Stimulated activated CD4-positive, alpha-beta T cell treated with anti-CD3 and anti-CD28 coated beads, Interleukin-2, amount 100 ng/mL, for 48 hours (primary cell): Measurements from ENCODE around the gene NFATC1.

Source experiments
- DNase-seq, 2 donors: peaks; one replicate each; pipeline ENCODE4 v3.0.0-alpha.2; 2020

The NFATC1 gene

GRCh38 chr18:79525556-79526467, 130.1 kb downstream of the NFATC1 start:
- DNase-seq: no peak

- no peak for DNase-seq
These were observed 131.0 kb downstream of the NFATC1 start for GRCh38 chr18:79526468-79527460.

- DNase-seq: no peak
These were observed 132.1 kb downstream of the NFATC1 start for GRCh38 chr18:79527656-79528315.

- DNase-seq: no peak
These were observed 132.6 kb downstream of the NFATC1 start for GRCh38 chr18:79528316-79528695.

GRCh38 chr18:79528846-79529245, 133.1 kb downstream of the NFATC1 start:
- peak; percentile 78 to 83 for DNase-seq

GRCh38 chr18:79529296-79529695, 133.6 kb downstream of the NFATC1 start:
- DNase-seq: no peak

- no peak for DNase-seq
These were observed 134.3 kb downstream of the NFATC1 start for GRCh38 chr18:79529991-79530390.

- DNase-seq: no peak
These were observed 135.1 kb downstream of the NFATC1 start for GRCh38 chr18:79530821-79531220.

GRCh38 chr18:79531386-79531785, 135.7 kb downstream of the NFATC1 start:
- DNase-seq: no peak

GRCh38 chr18:79531926-79532312, 136.2 kb downstream of the NFATC1 start:
- no peak for DNase-seq

- DNase-seq: no peak
These were observed 136.7 kb downstream of the NFATC1 start for GRCh38 chr18:79532313-79533007.

GRCh38 chr18:79533146-79533545, 137.4 kb downstream of the NFATC1 start:
- DNase-seq: no peak

- no peak for DNase-seq
These were observed 137.9 kb downstream of the NFATC1 start for GRCh38 chr18:79533591-79533990.

- no peak for DNase-seq
These were observed 138.6 kb downstream of the NFATC1 start for GRCh38 chr18:79534356-79534755.

GRCh38 chr18:79537758-79538157, 142.0 kb downstream of the NFATC1 start:
- DNase-seq: no peak

- no peak for DNase-seq
These were observed 142.9 kb downstream of the NFATC1 start for GRCh38 chr18:79538635-79539034.

- DNase-seq: no peak
These were observed 144.6 kb downstream of the NFATC1 start for GRCh38 chr18:79540161-79540903.

- DNase-seq: no peak
These were observed 145.2 kb downstream of the NFATC1 start for GRCh38 chr18:79540904-79541282.

GRCh38 chr18:79542213-79542612, 146.5 kb downstream of the NFATC1 start:
- no peak for DNase-seq

- no peak for DNase-seq
These were observed 147.4 kb downstream of the NFATC1 start for GRCh38 chr18:79542876-79543750.
